Activated T-helper 17 cell treated with anti-CD3 and anti-CD28 coated beads, Interleukin-2, amount 50 U/mL, for 72 hours (primary cell): ENCODE data around the gene DHX34. TPM values are rescaled to one million over a fixed set of nuclear protein-coding genes. Genes with fewer than 3 reads are reported as not detected.

Source experiments
- ATAC-seq: fragments of 150-1000 bp; cut with Tn5 transposase; replicated peaks from 2 replicates; pipeline ENCODE4 v1.10.0; 2021; ENCODE audit warnings: mild to moderate bottlenecking, moderate library complexity
- H3K27ac Mint-ChIP-seq: one replicate; pipeline ENCODE4 v1.8.0; 2022; ENCODE audit warnings: mixed read lengths
- H3K27me3 Mint-ChIP-seq: one replicate; pipeline ENCODE4 v1.8.0; 2022; ENCODE audit warnings: mixed read lengths
- H3K36me3 Mint-ChIP-seq: one replicate; pipeline ENCODE4 v1.8.0; 2022; ENCODE audit warnings: low read depth, mild to moderate bottlenecking, mixed read lengths
- H3K4me1 Mint-ChIP-seq: one replicate; pipeline ENCODE4 v1.8.0; 2022; ENCODE audit warnings: mixed read lengths
- H3K4me3 Mint-ChIP-seq: one replicate; pipeline ENCODE4 v1.8.0; 2022; ENCODE audit warnings: mild to moderate bottlenecking, mixed read lengths
- H3K9me3 Mint-ChIP-seq: one replicate; pipeline ENCODE4 v1.8.0; 2022; ENCODE audit warnings: mixed read lengths
- total RNA-seq, 2 donors: library from RNA; stranded (reverse); gene quantifications; one replicate each; pipeline ENCODE4 v1.2.3, GENCODE V29; 2022

Gene DHX34
- total RNA-seq, 2 donors from 2014 or later = 16.2 to 19.4 TPM

DNA sequence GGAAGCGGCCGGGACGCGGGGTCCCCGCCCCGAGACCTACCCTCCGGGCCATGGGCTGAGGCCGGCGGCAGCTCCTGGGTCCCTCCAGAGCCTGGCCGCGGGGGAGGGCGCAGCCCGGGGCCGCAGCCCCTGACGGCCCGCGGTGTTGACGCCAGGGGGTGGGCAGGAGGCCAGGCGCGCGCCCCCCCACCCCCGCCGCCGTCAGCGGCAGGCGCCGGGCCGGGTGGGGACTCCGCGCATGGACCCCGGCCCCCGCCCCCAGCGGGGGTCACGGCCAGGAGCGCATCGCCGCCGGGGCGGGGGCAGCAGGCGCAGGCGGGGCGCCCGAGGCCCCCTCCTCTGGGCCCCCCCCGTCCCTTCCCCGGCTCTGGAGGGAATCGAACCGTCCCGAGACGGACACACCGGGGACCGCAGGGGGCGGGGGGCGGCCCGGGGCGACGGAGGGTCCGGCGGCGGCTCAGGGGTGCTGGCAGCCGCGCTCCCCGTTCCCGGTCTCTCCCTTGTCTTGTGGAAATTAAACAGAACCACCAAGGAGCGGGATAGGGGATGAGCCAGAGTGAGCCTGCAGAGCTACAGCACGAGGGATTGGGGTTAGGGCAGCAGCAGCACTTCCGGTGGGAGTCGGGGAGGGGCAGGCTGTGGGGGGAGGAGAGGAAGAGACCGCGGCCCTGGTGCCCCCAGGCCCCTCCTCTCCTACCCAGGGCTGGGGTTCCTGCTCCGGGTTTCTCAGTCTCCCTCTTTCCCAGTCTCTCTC lies 70.1 kb downstream of the DHX34 start, which contains the start of gene MEIS3:
MEIS3 (minus strand) TSS at position 498 of the 754 bp plus-strand sequence; CDS start at position 52, 446 bp downstream.
- H3K4me3 Mint-ChIP-seq = peak within 1 kb of the TSS; percentile 35
- no peaks in the 10 kb centered on the region for H3K9me3 Mint-ChIP-seq
- ATAC-seq = no peak

DNA sequence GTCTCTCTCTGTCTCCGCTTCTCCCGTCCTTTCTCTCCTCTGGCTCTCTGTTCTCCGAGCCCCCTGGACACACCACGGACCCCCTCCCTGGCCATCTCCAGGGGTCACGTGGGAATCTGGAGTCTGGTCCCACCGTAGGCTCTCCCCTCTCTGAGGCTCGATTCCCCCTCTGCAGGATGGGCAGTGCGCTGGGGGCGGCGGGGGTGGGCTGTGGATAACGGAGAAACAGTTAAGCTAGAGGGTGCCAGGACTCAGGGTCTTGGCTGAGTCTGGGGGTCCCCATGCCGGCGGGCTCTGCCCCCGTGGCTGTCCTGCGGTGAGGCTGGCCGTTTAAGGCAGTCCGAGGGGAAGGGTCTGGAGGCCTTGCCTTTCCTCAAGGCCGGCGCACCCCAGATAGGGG lies 70.7 kb downstream of the DHX34 start:
- no peak for ATAC-seq
- peaks cover 76% of the 10 kb centered on the region for H3K27me3 Mint-ChIP-seq
- H3K36me3 Mint-ChIP-seq = no peaks in the 10 kb centered on the region
- peaks cover 29% of the 10 kb centered on the region for H3K4me1 Mint-ChIP-seq
- no peaks in the 10 kb centered on the region for H3K9me3 Mint-ChIP-seq
- no peak overlapping the region for H3K27ac Mint-ChIP-seq
- no peak overlapping the region for H3K4me3 Mint-ChIP-seq

More for the DNA sequence above, 70.1 kb downstream of the DHX34 start, which contains the start of gene MEIS3:
- Mint-ChIP-seq H3K27ac (no peak within 1 kb of the TSS), H3K36me3 (no peaks in the 10 kb centered on the region), H3K4me1 (peaks cover 29% of the 10 kb centered on the region), H3K27me3 (peaks cover 74% of the 10 kb centered on the region)

DNA sequence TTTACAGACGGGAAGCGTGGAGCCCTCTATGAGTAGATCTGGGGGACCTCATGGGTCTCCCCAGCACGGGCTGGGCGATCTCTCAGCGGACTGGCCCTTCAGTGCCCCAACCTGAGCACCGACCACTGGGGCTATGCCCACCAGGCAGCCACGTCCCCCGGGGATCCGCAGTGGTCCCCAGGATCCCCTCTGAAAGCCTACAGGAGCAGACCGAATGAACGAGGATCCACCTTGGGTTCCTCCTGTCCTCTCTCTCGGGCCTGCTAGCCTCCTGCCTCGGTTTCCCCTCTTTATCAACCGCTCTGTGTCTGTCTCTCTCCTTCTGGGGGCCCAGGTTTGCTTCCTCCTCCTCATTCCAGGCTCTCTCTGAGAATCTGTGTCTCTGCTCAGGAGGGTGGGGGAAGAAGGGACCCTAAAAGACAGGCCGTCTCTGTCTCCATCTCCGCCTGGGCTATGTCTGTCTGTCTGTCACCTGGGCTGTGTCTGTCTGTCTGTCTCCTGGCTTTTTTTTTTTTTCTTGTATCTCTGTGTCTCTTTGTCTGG lies 72.2 kb downstream of the DHX34 start:
- no peaks in the 10 kb centered on the region for H3K9me3 Mint-ChIP-seq
- H3K4me1 Mint-ChIP-seq = peaks cover 29% of the 10 kb centered on the region
- H3K4me3 Mint-ChIP-seq = no peak overlapping the region
- no peaks in the 10 kb centered on the region for H3K36me3 Mint-ChIP-seq
- ATAC-seq = no peak
- peaks cover 69% of the 10 kb centered on the region for H3K27me3 Mint-ChIP-seq
- H3K27ac Mint-ChIP-seq = no peak overlapping the region

DNA sequence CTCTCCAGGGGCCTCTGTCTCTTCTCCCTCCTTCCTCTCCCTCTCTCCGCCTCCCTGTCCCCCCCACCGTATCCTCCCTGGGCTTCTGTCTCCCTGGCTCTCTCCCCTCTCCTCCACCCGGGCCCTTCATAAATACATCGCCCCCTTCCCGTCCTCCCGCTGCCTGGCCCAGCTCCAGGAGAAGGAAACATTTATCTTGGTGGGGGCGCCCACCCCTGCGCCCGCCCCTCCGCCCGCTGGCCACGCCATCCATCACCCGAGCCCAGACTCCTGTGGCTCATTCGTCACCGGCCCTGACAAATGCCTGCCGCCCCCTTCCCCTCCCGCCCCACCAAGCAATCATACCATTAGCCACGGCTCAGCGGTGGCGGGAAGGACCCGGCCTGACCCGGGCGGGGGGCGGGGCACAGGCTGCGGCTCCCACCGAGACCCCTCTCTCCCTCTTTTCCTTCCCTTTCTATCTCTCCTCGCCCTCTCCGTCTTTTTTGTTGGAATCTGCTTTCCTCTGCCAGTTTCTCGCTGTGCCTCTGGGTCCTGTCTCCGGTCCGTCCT lies 72.8 kb downstream of the DHX34 start:
- Mint-ChIP-seq H3K27me3 (peaks cover 63% of the 10 kb centered on the region), H3K36me3 (no peaks in the 10 kb centered on the region), H3K9me3 (no peaks in the 10 kb centered on the region), H3K4me1 (peaks cover 29% of the 10 kb centered on the region), H3K4me3 (no peak overlapping the region), H3K27ac (no peak overlapping the region)
- ATAC-seq = no peak

DNA sequence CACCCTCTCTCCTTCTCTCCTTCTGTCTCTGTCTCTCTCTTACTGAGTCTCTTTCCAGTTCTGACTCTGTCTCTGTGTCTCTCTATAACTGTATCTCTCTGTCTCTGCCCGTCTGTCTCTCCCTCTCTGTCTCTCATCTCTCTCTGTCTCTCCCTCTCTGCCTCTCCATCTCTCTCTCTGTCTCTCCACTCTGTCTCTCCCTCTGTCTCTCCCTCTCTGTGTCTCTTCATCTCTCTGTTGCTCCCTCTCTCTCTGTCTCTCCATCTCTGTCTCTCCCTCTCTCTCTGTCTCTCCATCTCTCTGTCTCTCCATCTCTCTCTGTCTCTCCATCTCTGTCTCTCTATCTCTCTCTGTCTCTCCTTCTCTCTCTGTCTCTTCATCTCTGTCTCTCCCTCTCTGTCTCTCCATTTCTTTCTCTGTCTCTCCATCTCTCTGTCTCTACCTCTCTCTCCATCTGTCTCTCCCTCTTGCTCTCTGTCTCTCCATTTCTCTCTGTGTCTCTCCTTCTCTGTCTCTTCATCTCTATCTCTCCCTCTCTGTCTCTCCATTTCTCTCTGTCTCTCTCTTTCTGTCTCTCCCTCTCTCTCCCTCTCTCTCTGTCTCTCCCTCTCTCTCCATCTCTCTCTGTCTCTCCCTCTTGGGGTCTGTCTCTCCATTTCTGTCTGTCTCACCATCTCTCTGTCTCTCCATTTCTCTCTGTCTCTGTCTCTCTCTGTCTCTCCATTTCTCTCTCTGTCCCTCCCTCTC lies 73.5 kb downstream of the DHX34 start:
- no peak for ATAC-seq
- Mint-ChIP-seq H3K36me3 (no peaks in the 10 kb centered on the region), H3K27ac (no peak overlapping the region), H3K4me3 (no peak overlapping the region), H3K4me1 (peaks cover 27% of the 10 kb centered on the region), H3K9me3 (no peaks in the 10 kb centered on the region), H3K27me3 (peaks cover 57% of the 10 kb centered on the region)

DNA sequence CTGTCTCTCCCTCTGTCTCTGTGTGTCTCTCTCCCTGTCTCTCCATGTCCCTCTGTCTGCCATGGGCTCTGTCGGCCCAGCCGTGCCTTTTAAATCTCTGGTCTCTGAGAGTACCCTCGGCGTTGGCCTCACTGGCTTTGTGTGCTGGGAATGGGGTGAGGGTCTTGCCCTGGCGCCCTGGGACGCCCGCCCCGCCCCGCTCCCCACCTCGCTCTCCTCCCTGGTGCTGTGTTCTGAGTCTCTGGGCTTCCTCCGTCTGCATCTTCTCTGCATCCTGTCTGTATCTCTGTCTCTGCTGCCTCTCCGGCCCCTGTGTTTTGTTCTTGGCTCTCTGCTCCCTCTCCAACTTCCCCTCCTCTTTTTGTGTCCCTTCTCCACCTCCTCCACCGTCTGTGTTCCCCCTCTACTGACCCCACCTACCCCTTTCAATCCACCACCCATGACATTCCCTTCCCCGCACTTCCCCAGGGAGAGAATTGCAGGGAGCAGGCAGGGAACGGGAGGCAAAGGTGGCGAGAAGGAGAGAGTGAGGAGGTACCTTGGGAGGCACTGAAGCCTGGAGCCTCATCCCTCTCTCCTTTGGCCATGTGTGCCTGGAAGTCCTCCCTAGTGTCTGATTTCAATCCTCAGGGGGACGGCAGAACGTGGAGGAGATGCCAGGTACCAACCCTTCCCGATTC lies 74.2 kb downstream of the DHX34 start:
- no peak for ATAC-seq
- no peak overlapping the region for H3K4me3 Mint-ChIP-seq
- no peaks in the 10 kb centered on the region for H3K9me3 Mint-ChIP-seq

DNA sequence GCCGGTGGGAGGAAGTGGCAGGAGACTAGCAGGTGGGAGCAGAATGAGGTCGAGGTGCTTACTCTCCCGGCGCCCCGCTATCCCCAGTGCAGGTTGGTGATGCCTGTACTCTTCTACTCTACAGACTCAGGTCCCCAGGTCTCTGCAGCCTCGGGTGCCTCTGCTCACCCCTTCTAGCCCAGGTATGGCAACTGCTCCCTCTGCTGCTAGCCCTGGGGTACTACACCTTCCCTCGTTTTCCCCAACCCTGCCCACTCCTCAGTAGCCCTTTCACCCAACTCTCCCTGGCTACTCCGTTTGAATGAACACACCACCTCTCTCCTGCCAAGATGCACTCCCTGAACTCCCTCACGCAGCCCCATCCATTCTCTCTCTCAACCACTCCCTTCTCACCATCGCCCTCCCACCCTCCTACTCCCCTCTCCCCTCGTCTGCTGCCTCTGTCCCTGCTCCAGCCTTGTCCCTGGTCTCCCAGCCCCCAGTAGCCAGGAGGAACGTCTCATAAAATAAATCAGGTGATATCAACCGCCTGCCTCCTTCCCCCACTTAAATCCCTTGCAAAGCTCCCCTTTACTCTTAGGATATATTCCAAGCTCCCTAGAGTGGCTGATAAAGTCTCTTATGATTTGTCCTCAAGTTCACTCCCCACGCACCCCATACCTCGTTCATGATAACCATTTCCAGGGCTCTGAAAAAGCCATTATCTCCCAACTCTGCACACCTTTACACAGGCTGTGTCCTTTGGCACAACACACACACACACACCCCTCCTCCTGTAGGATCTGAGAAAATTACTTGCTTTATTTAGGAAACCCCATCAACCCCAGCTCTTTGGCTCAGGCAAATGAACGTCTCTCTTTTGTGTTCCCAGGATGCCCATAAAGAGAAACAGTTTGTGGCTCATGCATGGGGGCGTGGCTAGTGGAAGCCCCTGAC lies 78.4 kb downstream of the DHX34 start:
- Mint-ChIP-seq H3K4me1 (peaks cover 8% of the 10 kb centered on the region), H3K27me3 (peaks cover 30% of the 10 kb centered on the region), H3K9me3 (no peaks in the 10 kb centered on the region), H3K36me3 (no peaks in the 10 kb centered on the region), H3K27ac (no peak overlapping the region), H3K4me3 (no peak overlapping the region)
- peak; percentile 60 for ATAC-seq

More for the DNA sequence above, 74.2 kb downstream of the DHX34 start:
- peaks cover 50% of the 10 kb centered on the region for H3K27me3 Mint-ChIP-seq
- H3K36me3 Mint-ChIP-seq = no peaks in the 10 kb centered on the region
- peaks cover 20% of the 10 kb centered on the region for H3K4me1 Mint-ChIP-seq
- H3K27ac Mint-ChIP-seq = no peak overlapping the region

DNA sequence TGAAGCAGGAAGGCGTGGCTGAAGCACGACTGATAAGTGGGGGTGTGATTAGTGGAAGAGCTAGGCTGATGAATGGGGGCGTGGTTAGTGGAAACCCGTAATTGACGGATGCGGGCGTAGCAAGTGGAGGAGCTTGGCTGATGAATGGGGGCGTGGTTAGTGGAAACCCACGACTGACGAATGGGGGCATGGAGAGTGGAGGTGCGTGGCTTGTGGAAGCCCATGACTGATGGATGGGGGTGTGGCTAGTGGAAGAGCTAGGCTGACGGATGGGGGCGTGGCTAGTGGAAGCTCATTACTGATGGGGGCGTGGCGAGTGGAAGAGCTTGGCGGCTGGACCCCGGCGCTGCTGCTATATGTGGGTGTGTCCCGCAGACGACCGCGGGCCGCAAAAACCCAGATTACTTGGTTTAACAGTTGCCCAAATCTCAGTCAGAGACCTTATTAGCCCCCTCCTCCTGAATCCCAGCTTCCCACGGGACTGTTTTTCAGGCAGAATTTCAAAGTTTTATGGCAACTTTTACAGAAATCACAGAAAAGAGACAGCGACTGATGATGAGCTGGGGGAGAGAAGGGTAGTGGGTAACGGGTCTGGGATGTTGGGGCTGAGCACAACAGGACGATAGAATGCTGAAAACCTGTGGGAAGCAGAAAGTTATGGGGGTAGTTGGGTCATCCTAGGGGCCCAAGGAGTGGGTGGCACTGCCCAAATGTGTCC lies 79.2 kb downstream of the DHX34 start:
- no peak overlapping the region for H3K4me3 Mint-ChIP-seq
- H3K9me3 Mint-ChIP-seq = no peaks in the 10 kb centered on the region
- peak; percentile 80 for ATAC-seq
- H3K27me3 Mint-ChIP-seq = peaks cover 22% of the 10 kb centered on the region
- no peak overlapping the region for H3K27ac Mint-ChIP-seq
- no peaks in the 10 kb centered on the region for H3K4me1 Mint-ChIP-seq
- no peaks in the 10 kb centered on the region for H3K36me3 Mint-ChIP-seq

DNA sequence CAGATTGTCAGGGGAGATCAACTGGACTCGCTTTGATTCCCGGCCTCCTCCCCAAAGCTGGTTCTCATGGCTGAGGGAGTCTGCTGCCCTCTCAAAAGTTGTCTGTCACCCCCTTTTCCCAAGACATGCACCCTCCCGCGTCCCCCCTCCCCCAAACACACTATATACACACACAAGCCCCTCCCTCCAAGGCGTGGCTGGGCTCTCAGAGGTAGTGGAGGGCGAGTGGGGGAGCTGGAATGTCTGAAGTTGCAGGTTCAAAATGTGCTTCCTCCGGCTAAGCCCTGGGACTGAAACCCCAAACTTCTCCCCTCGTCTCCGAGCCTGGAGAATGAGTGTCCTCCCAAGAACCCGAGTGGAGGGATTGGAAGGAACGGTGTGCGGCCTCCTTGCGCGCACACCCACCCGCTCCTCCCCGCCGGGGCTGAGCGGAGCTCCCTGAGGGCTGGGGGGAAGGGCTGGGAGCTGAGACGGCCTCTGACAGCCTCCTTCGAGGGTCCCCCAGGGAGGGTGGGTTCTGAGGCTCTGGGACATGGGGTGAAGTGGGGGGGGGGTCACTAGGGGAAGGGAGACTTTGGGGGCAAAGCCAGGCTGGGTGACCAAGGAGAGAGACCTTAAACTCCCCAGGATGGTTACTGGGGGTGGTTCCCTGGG lies 80.2 kb downstream of the DHX34 start:
- Mint-ChIP-seq H3K36me3 (no peaks in the 10 kb centered on the region), H3K4me1 (no peaks in the 10 kb centered on the region), H3K27me3 (peaks cover 18% of the 10 kb centered on the region), H3K4me3 (peak overlapping the region; percentile 69), H3K9me3 (no peaks in the 10 kb centered on the region), H3K27ac (no peak overlapping the region)
- ATAC-seq = no peak

DNA sequence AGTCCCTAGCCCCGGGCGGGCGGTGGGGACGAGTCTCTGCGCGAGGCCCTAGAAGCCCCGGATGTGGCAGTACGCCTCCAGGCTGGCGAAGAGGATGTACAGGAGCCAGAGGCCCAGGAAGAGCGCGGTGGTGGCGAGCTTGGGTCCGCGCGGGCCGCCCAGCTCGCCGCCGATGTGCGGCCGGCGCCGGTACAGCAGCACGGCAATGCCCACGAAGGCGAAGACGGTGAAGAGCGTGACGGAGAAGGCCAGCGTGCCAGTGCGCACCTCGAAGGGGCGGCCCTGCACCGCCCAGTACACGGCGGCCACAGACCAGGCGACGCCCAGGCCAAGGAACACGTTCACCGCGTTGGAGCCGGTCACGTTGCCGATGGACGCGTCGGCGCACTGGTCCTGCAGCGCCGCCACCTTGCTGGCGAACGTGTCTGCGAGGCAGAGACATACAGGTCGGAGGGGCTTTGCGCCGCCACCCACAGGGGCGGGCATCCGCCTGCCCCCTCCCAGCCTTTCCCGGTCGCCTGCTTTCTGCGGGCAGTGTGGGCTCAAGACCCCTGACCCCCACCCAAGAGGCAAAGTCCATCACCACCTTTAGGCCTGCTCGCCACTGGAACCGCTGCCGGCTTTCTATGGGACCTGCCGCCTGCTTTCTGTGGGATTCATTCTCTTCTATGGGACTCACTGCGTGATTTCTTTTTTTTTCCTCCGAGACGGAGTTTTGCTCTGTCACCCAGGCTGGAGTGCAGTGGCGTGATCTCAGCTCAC lies 81.1 kb downstream of the DHX34 start:
- Mint-ChIP-seq H3K4me1 (no peaks in the 10 kb centered on the region), H3K27ac (no peak overlapping the region)

DNA sequence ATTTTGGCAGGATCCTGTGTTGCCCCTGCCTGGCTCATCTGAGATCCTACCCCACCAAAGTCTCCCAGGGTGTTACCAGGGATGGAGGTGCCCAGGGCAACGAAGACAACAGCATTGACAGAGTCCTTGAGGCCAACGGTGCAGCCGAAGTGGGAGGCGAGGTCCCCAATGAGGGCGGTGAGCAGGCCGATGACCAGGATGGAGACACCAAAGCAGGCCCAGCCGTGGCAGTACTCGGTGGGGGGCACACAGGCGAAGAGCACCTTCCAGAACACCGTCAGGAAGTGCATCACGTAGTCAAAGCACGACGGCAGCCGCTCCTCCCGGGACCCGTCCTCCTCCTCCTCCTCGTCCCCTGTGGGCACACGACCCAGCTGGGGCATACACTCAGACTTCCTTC lies 83.0 kb downstream of the DHX34 start:
- H3K36me3 Mint-ChIP-seq = no peaks in the 10 kb centered on the region
- no peaks in the 10 kb centered on the region for H3K9me3 Mint-ChIP-seq
- no peak for ATAC-seq
- peaks cover 6% of the 10 kb centered on the region for H3K4me1 Mint-ChIP-seq
- peaks cover 25% of the 10 kb centered on the region for H3K27me3 Mint-ChIP-seq
- H3K4me3 Mint-ChIP-seq = peak overlapping the region; percentile 23
- no peak overlapping the region for H3K27ac Mint-ChIP-seq

More for the DNA sequence above, 81.1 kb downstream of the DHX34 start:
- peak overlapping the region; percentile 69 for H3K4me3 Mint-ChIP-seq
- peaks cover 15% of the 10 kb centered on the region for H3K27me3 Mint-ChIP-seq
- H3K36me3 Mint-ChIP-seq = no peaks in the 10 kb centered on the region
- H3K9me3 Mint-ChIP-seq = no peaks in the 10 kb centered on the region
- ATAC-seq = peak; percentile 64
